ENCODE results near the gene FIS1.

The FIS1 gene

DNA sequence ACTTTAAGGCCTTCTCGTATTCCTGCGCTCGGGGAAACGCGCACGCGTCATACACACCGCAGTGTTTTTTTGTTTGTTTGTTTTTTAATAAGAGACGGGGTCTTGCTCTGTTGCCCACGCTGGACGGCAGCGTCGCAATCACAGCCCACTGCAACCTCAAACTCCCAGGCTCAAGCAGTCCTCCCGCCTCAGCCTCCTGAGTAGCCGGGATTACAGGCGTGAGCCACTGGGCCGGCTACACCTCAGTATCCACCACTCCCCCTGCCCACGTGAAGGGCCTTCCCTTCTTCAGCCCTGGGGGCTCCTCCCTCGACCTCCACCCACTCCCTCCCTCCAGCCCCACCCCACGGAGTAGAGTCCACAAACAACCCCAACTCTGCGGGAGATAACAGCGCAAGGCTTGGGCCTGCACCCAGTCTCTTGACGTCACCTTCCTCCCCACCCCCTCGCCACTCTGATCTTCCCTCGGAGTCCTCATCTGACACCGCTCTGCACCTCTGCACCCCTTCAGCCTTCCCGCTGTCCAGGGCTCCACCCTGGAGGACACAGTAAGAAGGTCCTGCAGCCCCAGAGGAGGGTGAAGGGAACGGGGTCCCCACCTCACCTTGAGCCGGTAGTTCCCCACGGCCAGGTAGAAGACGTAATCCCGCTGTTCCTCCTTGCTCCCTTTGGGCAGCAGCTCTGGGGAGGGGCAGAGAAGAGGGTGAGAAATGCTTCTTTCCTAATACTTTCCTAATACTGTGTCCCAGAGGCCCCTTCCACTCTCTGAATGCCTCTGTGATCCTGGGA, 4.5 kb downstream of the FIS1 start:
- H3K4me1 ChIP-seq (ENCODE audit: insufficient read depth, low read length) = peaks cover 20% of the 10 kb centered on the region
- DNase-seq = no peak
- H3K36me3 ChIP-seq (ENCODE audit: insufficient read depth, low read length) = peaks cover 57% of the 10 kb centered on the region
- peaks cover 24% of the 10 kb centered on the region for H4K20me1 ChIP-seq (ENCODE audit: insufficient read depth, low read length)
- no peak overlapping the region for H3K4me2 ChIP-seq (ENCODE audit: insufficient read depth, low read length)
- ATAC-seq (ENCODE audit: insufficient read depth, low read depth) = no peak
- H2AFZ ChIP-seq (ENCODE audit: low read depth, low read length) = no peak overlapping the region
- H3K27ac ChIP-seq (ENCODE audit: low read length) = no peak overlapping the region
- TF ChIP-seq, protein P1, sequence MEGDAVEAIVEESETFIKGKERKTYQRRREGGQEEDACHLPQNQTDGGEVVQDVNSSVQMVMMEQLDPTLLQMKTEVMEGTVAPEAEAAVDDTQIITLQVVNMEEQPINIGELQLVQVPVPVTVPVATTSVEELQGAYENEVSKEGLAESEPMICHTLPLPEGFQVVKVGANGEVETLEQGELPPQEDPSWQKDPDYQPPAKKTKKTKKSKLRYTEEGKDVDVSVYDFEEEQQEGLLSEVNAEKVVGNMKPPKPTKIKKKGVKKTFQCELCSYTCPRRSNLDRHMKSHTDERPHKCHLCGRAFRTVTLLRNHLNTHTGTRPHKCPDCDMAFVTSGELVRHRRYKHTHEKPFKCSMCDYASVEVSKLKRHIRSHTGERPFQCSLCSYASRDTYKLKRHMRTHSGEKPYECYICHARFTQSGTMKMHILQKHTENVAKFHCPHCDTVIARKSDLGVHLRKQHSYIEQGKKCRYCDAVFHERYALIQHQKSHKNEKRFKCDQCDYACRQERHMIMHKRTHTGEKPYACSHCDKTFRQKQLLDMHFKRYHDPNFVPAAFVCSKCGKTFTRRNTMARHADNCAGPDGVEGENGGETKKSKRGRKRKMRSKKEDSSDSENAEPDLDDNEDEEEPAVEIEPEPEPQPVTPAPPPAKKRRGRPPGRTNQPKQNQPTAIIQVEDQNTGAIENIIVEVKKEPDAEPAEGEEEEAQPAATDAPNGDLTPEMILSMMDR (IDR thresholded peaks at IDR 0.05; ENCODE audit: borderline replicate concordance, extremely low read depth, low read length, poor library complexity, severe bottlenecking) = no peak
- no peak for TF ChIP-seq EZH2 (IDR thresholded peaks at IDR 0.05; ENCODE audit: borderline replicate concordance, low read depth, low read length, severe bottlenecking)
- H3K4me3 ChIP-seq (ENCODE audit: low read depth in 1 of 2, low read length in 2 of 2) = no peak overlapping the region
- peaks cover 38% of the 10 kb centered on the region for H3K79me2 ChIP-seq (ENCODE audit: insufficient read depth, low read length)
- no peak overlapping the region for H3K9ac ChIP-seq (ENCODE audit: low read depth, low read length)
- no peaks in the 10 kb centered on the region for H3K27me3 ChIP-seq (ENCODE audit: insufficient read depth, low read length, poor library complexity)
- no peaks in the 10 kb centered on the region for H3K9me3 ChIP-seq (ENCODE audit: insufficient read depth, low read length, severe bottlenecking)

DNA sequence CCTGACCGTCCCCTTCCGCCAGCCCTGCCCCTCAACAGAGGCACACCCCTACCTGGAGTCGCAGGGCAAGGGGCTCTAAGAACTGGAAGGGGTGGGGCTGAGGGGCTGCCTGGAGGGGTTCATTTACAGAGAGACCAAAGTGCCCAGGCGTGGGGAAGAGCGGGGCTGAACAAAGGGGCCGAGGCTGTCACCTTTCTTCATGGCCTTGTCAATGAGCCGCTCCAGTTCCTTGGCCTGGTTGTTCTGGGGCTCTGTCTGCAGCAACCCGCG, 5.0 kb downstream of the FIS1 start:
- TF ChIP-seq EZH2 (IDR thresholded peaks at IDR 0.05; ENCODE audit: borderline replicate concordance, low read depth, low read length, severe bottlenecking) = no peak
- TF ChIP-seq, protein P1 (IDR thresholded peaks at IDR 0.05; ENCODE audit: borderline replicate concordance, extremely low read depth, low read length, poor library complexity, severe bottlenecking) = no peak
- Histone ChIP-seq H3K4me1 (ENCODE audit: insufficient read depth, low read length) (peaks cover 15% of the 10 kb centered on the region), H3K4me3 (ENCODE audit: low read depth in 1 of 2, low read length in 2 of 2) (no peak overlapping the region), H3K79me2 (ENCODE audit: insufficient read depth, low read length) (peaks cover 33% of the 10 kb centered on the region), H3K36me3 (ENCODE audit: insufficient read depth, low read length) (peaks cover 62% of the 10 kb centered on the region), H2AFZ (ENCODE audit: low read depth, low read length) (no peak overlapping the region), H3K27ac (ENCODE audit: low read length) (no peak overlapping the region), H3K4me2 (ENCODE audit: insufficient read depth, low read length) (no peak overlapping the region), H3K9me3 (ENCODE audit: insufficient read depth, low read length, severe bottlenecking) (no peaks in the 10 kb centered on the region), H4K20me1 (ENCODE audit: insufficient read depth, low read length) (peaks cover 28% of the 10 kb centered on the region), H3K27me3 (ENCODE audit: insufficient read depth, low read length, poor library complexity) (no peaks in the 10 kb centered on the region), H3K9ac (ENCODE audit: low read depth, low read length) (no peak overlapping the region)
- ATAC-seq (ENCODE audit: insufficient read depth, low read depth) (no peak), DNase-seq (no peak)

DNA sequence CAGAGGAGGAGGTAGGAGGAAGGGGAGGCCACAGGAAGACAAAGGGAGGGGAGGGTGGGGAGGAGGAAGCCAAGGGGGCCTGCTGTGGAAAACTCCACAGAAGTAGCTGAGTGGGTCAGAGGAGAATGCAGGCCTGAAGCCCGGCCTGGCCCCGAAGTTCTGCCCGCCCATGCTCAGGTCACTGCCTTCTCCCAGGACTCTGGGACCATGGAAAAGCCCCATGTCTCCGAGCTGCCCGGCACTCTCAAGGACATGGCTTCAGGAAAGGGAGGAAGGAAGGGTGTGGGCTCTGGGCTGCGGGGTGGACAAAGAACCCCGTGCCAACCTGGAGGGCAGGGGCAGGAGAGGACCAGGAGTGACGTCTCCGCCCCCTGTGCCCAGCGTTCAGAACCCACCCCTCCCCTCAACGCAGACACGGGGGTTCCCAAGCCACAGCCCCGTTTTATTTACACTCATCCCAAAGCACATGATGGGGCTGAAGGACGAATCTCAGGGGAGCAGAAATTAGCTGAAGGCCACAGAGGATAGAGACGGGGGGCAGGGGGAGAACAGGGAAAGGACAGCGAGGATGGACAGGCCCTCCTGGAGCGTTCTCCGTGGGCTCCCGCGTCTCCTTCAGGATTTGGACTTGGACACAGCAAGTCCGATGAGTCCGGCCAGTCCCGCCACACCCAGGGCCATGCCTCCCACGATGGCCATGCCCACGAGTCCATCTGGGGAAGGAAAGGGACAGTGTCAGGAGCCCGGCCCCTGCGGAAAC, 5.5 kb downstream of the FIS1 start:
- H4K20me1 ChIP-seq (ENCODE audit: insufficient read depth, low read length) = peaks cover 28% of the 10 kb centered on the region
- H3K4me3 ChIP-seq (ENCODE audit: low read depth in 1 of 2, low read length in 2 of 2) = no peak overlapping the region
- peaks cover 62% of the 10 kb centered on the region for H3K36me3 ChIP-seq (ENCODE audit: insufficient read depth, low read length)
- no peaks in the 10 kb centered on the region for H3K9me3 ChIP-seq (ENCODE audit: insufficient read depth, low read length, severe bottlenecking)
- no peak overlapping the region for H3K27ac ChIP-seq (ENCODE audit: low read length)
- TF ChIP-seq, protein P1 (IDR thresholded peaks at IDR 0.05; ENCODE audit: borderline replicate concordance, extremely low read depth, low read length, poor library complexity, severe bottlenecking) = no peak
- TF ChIP-seq EZH2 (IDR thresholded peaks at IDR 0.05; ENCODE audit: borderline replicate concordance, low read depth, low read length, severe bottlenecking) = no peak
- no peak for DNase-seq
- ATAC-seq (ENCODE audit: insufficient read depth, low read depth) = no peak
- no peaks in the 10 kb centered on the region for H3K27me3 ChIP-seq (ENCODE audit: insufficient read depth, low read length, poor library complexity)
- peaks cover 15% of the 10 kb centered on the region for H3K4me1 ChIP-seq (ENCODE audit: insufficient read depth, low read length)
- H3K9ac ChIP-seq (ENCODE audit: low read depth, low read length) = no peak overlapping the region
- no peak overlapping the region for H2AFZ ChIP-seq (ENCODE audit: low read depth, low read length)
- no peak overlapping the region for H3K4me2 ChIP-seq (ENCODE audit: insufficient read depth, low read length)
- H3K79me2 ChIP-seq (ENCODE audit: insufficient read depth, low read length) = peaks cover 28% of the 10 kb centered on the region

Data from DND-41 (cell line).